Kidney (tissue), 14 donors: ENCODE results near the gene CPE. TPM values are rescaled to one million over a fixed set of nuclear protein-coding genes. Genes with fewer than 3 reads are reported as not detected.

Experiments used
- DNase-seq, 5 donors: peaks; one replicate each; pipeline ENCODE4 v3.0.0-alpha.2; 2013 to 2020
- FAIRE-seq: peaks from 2 replicates; lab custom pipeline; 2012; peaks lifted over from hg19 to GRCh38; lab: Jason Lieb, UNC
- H3K27ac ChIP-seq, 2 donors: one replicate each; pipeline ENCODE4 v1.7.0; 2013; ENCODE audit warnings: low read depth in 2 of 2, low read length in 2 of 2, inconsistent platforms in 1 of 2
- H3K27me3 ChIP-seq: one replicate; pipeline ENCODE4 v1.7.1; 2013; ENCODE audit warnings: low read length, inconsistent platforms; ENCODE audit not compliant: control insufficient read depth, insufficient read depth
- H3K36me3 ChIP-seq, 3 donors: one replicate each; pipeline versions ENCODE4 v1.7.0 to v1.7.1; 2013; ENCODE audit warnings: low read length in 3 of 3, control low read depth in 1 of 3, inconsistent platforms in 1 of 3; ENCODE audit not compliant: insufficient read depth in 3 of 3, control insufficient read depth in 2 of 3
- H3K4me1 ChIP-seq, 3 donors: one replicate each; pipeline versions ENCODE4 v1.7.0 to v1.7.1; 2013; ENCODE audit warnings: low read length in 3 of 3, inconsistent platforms in 1 of 3, low read depth in 1 of 3; ENCODE audit not compliant: control insufficient read depth in 2 of 3, insufficient read depth in 2 of 3
- H3K4me3 ChIP-seq, 3 donors: one replicate each; pipeline versions ENCODE4 v1.7.0 to v1.8.1; 2013; ENCODE audit warnings: low read length in 3 of 3, control low read depth in 1 of 3, inconsistent platforms in 1 of 3
- H3K9ac ChIP-seq, 3 donors: one replicate each; pipeline versions ENCODE4 v1.7.0 to v1.7.1; 2013; ENCODE audit warnings: low read length in 3 of 3, control low read depth in 1 of 3, inconsistent platforms in 1 of 3
- H3K9me3 ChIP-seq, 3 donors: one replicate each; pipeline versions ENCODE4 v1.7.0 to v1.7.1; 2013; ENCODE audit warnings: low read length in 3 of 3, control low read depth in 1 of 3, inconsistent platforms in 1 of 3; ENCODE audit not compliant: control insufficient read depth in 2 of 3, insufficient read depth in 1 of 3
- CTCF ChIP-seq: IDR thresholded peaks from 3 replicates; pipeline ENCODE4 v1.5.1; 2012; ENCODE audit warnings: mild to moderate bottlenecking, moderate library complexity, borderline replicate concordance; ENCODE audit not compliant: insufficient read depth; ENCODE audit errors: extremely low read depth
- intact Hi-C: fragments of 100-400 bp; cut with DNase I; formaldehyde crosslinking; loops from one replicate; pipeline ENCODE4 v1.11.1; 2022
- polyA plus RNA-seq: library from polyadenylated mRNA; stranded (reverse); fragments of 350-450 nt; fragmentation: Illumina TruSeq; extraction: RNeasy Lipid Tissue Mini Kit (QIAGEN cat#74804); gene quantifications from one replicate; pipeline ENCODE4 v1.2.3, GENCODE V29; 2014; ENCODE audit warnings: low read depth, low replicate concordance; ENCODE audit not compliant: insufficient read depth
- total RNA-seq: library from RNA; stranded (reverse); fragmentation: NEBNext Ultra II Directional; extraction: Animal tissue kit (Norgen Biotek cat#: 25700); gene quantifications from one replicate; pipeline ENCODE4 v1.2.1, GENCODE V29; 2021
- donor health status: control.
- donor health status: control.
- donor health status: control.
- donor health status: control.
- donor health status: control.
- donor health status: DM: yes; HTN: yes; CAD: no.
- donor health status: Normal renal cell carcinoma (clear cell type).

Gene CPE
- total and polyA plus RNA-seq, 2 donors from 2014 or later = 24.2 to 87.7 TPM

DNA sequence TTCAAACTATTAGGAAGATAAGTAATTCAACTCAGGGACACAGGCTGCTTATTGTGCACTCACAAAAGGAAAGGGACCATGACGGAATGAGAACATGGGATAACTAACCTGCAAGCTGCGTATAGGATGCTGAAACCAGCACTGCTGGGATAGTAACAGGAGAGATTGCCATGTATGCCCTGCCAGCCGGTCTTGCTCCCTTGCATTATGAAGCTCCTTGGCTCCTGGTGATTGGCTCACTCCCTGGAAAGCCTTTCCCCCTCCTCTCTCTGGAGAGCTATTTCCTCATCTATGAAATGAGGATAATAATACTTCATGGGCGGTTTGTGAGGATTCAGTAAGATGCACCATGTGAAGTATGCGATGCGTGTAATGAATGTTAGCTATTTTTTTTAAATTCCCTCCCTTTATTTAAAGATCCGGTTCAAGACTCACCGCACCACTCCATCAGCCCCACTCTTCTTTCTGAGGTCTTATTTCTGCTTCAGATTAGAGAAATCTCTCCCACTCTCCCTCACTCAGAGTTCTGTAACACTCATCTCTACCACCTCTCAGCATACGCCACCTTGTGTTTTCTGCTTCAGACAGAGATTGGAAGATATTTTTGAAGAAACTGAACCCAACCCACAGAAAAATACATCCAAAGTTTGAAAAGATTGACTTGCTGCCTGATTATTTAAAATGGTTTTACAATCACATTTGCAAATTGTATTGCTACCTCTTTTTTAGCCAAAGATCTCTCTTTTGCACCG, 33.0 kb upstream of the CPE start:
- DNase-seq = peak in 1 of 5 donors; percentile 19
- no peak for FAIRE-seq
- Histone ChIP-seq H3K9me3 (no peaks in the 10 kb centered on the region), H3K36me3 (no peaks in the 10 kb centered on the region), H3K4me1 (no peaks in the 10 kb centered on the region), H3K9ac (no peak overlapping the region), H3K4me3 (no peak overlapping the region), H3K27me3 (no peaks in the 10 kb centered on the region), H3K27ac (no peak overlapping the region)
- intact Hi-C loops = loop anchor here (10.0 kb wide), 1 partner anchor 211 kb away; no protein-coding TSS in a partner anchor
- TF ChIP-seq CTCF = no peak

GRCh38 chr4:165347647-165348569, 30.9 kb upstream of the CPE start:
- no peaks in the 10 kb centered on the region for H3K4me1 ChIP-seq
- H3K4me3 ChIP-seq = no peak overlapping the region
- no peak overlapping the region for H3K9ac ChIP-seq
- intact Hi-C loops = loop anchor here (10.0 kb wide), 1 partner anchor 213 kb away; no protein-coding TSS in a partner anchor
- no peak overlapping the region for H3K27ac ChIP-seq
- no peak for TF ChIP-seq CTCF
- DNase-seq (no peak), FAIRE-seq (no peak)
- no peaks in the 10 kb centered on the region for H3K27me3 ChIP-seq
- H3K9me3 ChIP-seq = no peaks in the 10 kb centered on the region
- no peaks in the 10 kb centered on the region for H3K36me3 ChIP-seq

DNA sequence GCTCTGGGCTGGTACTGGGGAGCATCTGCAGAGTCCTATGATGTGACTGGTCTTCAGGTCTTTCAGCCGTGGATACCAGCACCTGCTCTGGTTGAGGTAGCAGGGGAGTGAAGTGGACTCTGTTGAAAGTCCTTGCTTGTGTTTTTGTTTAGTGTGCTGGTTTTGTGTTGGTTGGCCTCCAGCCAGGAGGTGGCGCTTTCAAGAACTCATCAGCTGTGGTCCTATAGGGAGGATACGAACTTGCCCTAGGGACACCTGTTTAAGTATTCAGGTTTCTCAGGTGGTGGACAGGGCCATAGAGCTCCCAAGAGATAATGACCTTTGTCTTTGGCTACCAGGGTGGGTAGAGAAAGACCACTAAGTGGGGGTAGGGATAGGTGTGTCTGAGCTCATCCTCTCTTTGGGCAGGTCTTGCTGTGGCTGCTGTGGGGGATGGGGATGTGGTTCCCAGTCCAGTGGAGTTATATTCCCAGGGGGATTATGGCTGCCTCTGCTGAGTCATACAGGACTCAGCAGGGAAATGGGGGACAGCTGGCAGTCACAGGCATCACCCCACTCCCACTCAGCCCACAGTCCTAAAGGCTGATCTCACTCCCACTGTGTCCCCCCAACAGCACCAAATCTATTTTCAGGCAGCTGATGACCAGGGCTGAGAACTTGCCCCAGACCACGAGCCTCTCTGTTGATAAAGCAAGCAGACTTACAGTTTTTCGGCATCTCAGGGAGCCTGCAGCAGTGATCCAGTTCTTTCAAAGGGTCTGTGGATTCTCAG, 27.3 kb upstream of the CPE start:
- Histone ChIP-seq H3K4me1 (no peaks in the 10 kb centered on the region), H3K36me3 (no peaks in the 10 kb centered on the region), H3K9me3 (no peaks in the 10 kb centered on the region), H3K9ac (no peak overlapping the region), H3K27me3 (no peaks in the 10 kb centered on the region), H3K4me3 (no peak overlapping the region), H3K27ac (no peak overlapping the region)
- no peak for TF ChIP-seq CTCF
- FAIRE-seq (no peak), DNase-seq (no peak)
- intact Hi-C loops = no loop called here
